Lung (tissue), 12 donors: ENCODE measurements around the gene ALKAL2. TPM values are rescaled to one million over a fixed set of nuclear protein-coding genes. Genes with fewer than 3 reads are reported as not detected.

Experiments
- ATAC-seq: fragments of 200-7000 bp; cut with Tn5 transposase; one replicate; pipeline ENCODE4 v1.9.1; 2020; ENCODE audit warnings: moderate number of reproducible peaks; ENCODE audit not compliant: insufficient read depth, low FRiP score
- DNase-seq, 3 donors: peaks; one replicate each; pipeline ENCODE4 v3.0.0-alpha.2; 2013 to 2017
- H3K27ac ChIP-seq, 2 donors: one replicate each; pipeline ENCODE4 v1.5.1; 2013; ENCODE audit warnings: mild to moderate bottlenecking in 2 of 2, moderate library complexity in 2 of 2, control low read depth in 1 of 2, inconsistent platforms in 1 of 2, low read depth in 1 of 2, low read length in 1 of 2
- H3K27me3 ChIP-seq, 3 donors: one replicate each; pipeline ENCODE4 v1.5.1; 2013; ENCODE audit warnings: low read length in 2 of 3; ENCODE audit not compliant: control insufficient read depth in 3 of 3, insufficient read depth in 3 of 3
- H3K36me3 ChIP-seq, 4 donors: one replicate each; pipeline ENCODE4 v1.5.1; 2013; ENCODE audit warnings: low read length in 4 of 4, mild to moderate bottlenecking in 1 of 4, moderate library complexity in 1 of 4; ENCODE audit not compliant: control insufficient read depth in 4 of 4, insufficient read depth in 4 of 4
- H3K4me1 ChIP-seq, 5 donors: one replicate each; pipeline ENCODE4 v1.5.1; 2013; ENCODE audit warnings: low read length in 5 of 5, mild to moderate bottlenecking in 2 of 5, moderate library complexity in 1 of 5; ENCODE audit not compliant: control insufficient read depth in 5 of 5, insufficient read depth in 5 of 5
- H3K4me3 ChIP-seq: one replicate; pipeline ENCODE4 v1.5.1; 2013; ENCODE audit warnings: mild to moderate bottlenecking, control low read depth, moderate library complexity
- H3K9ac ChIP-seq, 2 donors: one replicate each; pipeline ENCODE4 v1.5.1; 2013; ENCODE audit warnings: low read length in 2 of 2, control low read depth in 1 of 2; ENCODE audit not compliant: insufficient read depth in 1 of 2
- H3K9me3 ChIP-seq, 4 donors: one replicate each; pipeline ENCODE4 v1.5.1; 2013; ENCODE audit warnings: low read length in 3 of 4, mild to moderate bottlenecking in 1 of 4, moderate library complexity in 1 of 4; ENCODE audit not compliant: control insufficient read depth in 4 of 4, insufficient read depth in 3 of 4
- WGBS, 2 donors: extraction: QIAGEN DNeasy Blood & Tissue Kit; methylation state at CpG; one replicate each; pipeline ENCODE4 v1.1.7; 2013; 5-methylcytosine and 5-hydroxymethylcytosine counted together
- polyA plus RNA-seq, 2 donors: library from polyadenylated mRNA; stranded (reverse); fragments of 200-250 nt; gene quantifications; one replicate each; pipeline ENCODE4 v1.2.1, GENCODE V29; 2013
- total RNA-seq, 2 donors: library from RNA; depleted of rRNA in 1 of 2; stranded (reverse); fragments of >200 nt in 1 of 2; gene quantifications; one replicate each; pipeline ENCODE4 v1.2.1, GENCODE V29; 2014 to 2021
- TF ChIP-seq, protein P1 (sequence below): IDR thresholded peaks from 2 replicates; pipeline ENCODE4 v1.5.1; 2012; ENCODE audit warnings: mild to moderate bottlenecking; ENCODE audit errors: control extremely low read depth, extremely low read depth
- donor health status: control.
- donor health status: control.
- donor health status: Bipolar disorder and iron deficiency.
- donor health status: healthy.
- donor health status: DM: yes; HTN: yes; CAD: no.

The ALKAL2 gene
- total and polyA plus RNA-seq, 4 donors = 13.4 to 31.3 (median 19.1) TPM

- H3K9me3 ChIP-seq = peaks cover 0 to 3% (median 0%) of the 10 kb centered on the region in 4 donors
- no peak for DNase-seq
- H3K9ac ChIP-seq = no peak overlapping the region
- no peak overlapping the region for H3K27ac ChIP-seq
- TF ChIP-seq, protein P1, sequence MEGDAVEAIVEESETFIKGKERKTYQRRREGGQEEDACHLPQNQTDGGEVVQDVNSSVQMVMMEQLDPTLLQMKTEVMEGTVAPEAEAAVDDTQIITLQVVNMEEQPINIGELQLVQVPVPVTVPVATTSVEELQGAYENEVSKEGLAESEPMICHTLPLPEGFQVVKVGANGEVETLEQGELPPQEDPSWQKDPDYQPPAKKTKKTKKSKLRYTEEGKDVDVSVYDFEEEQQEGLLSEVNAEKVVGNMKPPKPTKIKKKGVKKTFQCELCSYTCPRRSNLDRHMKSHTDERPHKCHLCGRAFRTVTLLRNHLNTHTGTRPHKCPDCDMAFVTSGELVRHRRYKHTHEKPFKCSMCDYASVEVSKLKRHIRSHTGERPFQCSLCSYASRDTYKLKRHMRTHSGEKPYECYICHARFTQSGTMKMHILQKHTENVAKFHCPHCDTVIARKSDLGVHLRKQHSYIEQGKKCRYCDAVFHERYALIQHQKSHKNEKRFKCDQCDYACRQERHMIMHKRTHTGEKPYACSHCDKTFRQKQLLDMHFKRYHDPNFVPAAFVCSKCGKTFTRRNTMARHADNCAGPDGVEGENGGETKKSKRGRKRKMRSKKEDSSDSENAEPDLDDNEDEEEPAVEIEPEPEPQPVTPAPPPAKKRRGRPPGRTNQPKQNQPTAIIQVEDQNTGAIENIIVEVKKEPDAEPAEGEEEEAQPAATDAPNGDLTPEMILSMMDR = no peak
- H3K36me3 ChIP-seq = peaks cover 0 to 3% (median 1%) of the 10 kb centered on the region in 4 donors
- no peak for ATAC-seq
- no peak overlapping the region for H3K4me3 ChIP-seq
- H3K4me1 ChIP-seq = peaks cover 0 to 16% (median 7%) of the 10 kb centered on the region in 5 donors
- 97 to 100% methylated on average over 2 of the region's 2 CpGs for WGBS, 2 donors
- H3K27me3 ChIP-seq = no peaks in the 10 kb centered on the region
Measured at GRCh38 chr2:257842-258241, 30.0 kb downstream of the ALKAL2 start.

DNA sequence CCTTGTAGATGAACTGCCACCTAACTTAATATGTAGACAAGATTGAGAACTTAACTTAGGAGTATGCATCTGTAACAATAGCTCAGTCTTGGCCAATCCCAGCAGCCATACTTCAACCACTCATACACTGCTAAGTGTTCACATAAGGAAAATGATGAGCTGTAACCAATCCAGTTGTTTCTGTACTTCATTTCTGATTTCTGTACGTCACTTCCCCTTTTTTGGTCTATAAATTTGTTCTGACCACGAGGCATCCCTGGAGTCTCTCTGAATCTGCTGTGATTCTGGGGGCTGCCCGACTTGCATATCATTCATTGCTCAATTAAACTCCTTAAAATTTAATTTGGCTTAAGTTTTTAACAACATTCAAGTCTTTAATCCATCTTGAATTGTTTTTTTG lies 30.5 kb downstream of the ALKAL2 start:
- peaks cover 0 to 3% (median 0%) of the 10 kb centered on the region in 4 donors for H3K9me3 ChIP-seq
- H3K27ac ChIP-seq = no peak overlapping the region
- H3K27me3 ChIP-seq = no peaks in the 10 kb centered on the region
- TF ChIP-seq, protein P1 = no peak
- WGBS, 2 donors = 68 to 83% methylated on average over 3 of the region's 3 CpGs
- DNase-seq (no peak), ATAC-seq (no peak)
- no peak overlapping the region for H3K4me3 ChIP-seq
- no peak overlapping the region for H3K9ac ChIP-seq
- H3K4me1 ChIP-seq = peaks cover 0 to 15% (median 7%) of the 10 kb centered on the region in 5 donors
- H3K36me3 ChIP-seq = peaks cover 0 to 3% (median 1%) of the 10 kb centered on the region in 4 donors

DNA sequence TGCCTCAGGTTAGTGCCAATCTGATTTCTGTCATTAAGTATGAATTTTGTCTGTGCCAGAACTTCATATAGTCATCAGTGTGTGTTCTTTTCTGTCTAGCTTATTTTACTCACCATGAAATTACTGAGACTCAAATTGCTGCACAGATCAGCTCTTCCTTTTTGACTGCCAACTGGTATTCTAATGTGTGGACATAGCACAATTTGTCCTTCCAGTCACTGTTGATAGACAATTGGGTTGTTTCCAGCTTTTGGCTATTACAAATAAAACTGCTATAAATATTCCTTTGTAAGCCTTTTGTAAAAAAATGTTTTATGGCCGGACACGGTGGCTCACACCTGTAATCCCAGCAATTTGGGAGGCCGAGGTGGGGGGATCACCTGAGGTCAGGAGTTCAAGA lies 31.8 kb downstream of the ALKAL2 start:
- peaks cover 0 to 11% (median 6%) of the 10 kb centered on the region in 5 donors for H3K4me1 ChIP-seq
- no peak overlapping the region for H3K4me3 ChIP-seq
- H3K27me3 ChIP-seq = no peaks in the 10 kb centered on the region
- TF ChIP-seq, protein P1 = no peak
- ATAC-seq (no peak), DNase-seq (no peak)
- peaks cover 0 to 3% (median 0%) of the 10 kb centered on the region in 4 donors for H3K9me3 ChIP-seq
- H3K36me3 ChIP-seq = peaks cover 3 to 11% (median 4%) of the 10 kb centered on the region in 4 donors
- no peak overlapping the region for H3K9ac ChIP-seq
- WGBS, 2 donors = 75 to 90% methylated on average over 3 of the region's 3 CpGs
- H3K27ac ChIP-seq = no peak overlapping the region

DNA sequence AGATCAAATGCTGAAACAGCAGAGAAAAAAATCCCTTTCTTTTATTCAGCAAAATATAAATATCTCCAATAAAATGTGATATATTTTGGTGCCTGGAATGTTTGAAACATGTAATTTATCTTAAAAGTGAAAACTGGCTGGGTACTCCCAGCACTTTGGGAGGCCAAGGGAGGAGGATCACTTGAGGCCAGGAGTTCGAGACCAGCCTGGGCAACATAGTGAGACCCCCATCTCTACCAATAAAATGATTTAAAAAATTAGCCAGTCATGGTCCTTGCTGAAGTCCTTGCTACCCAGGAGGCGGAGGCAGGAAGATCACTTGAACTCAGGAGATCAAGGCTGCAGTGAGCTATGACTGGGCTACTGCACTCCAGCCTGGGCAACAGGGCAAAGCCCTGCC lies 32.7 kb downstream of the ALKAL2 start:
- no peak overlapping the region for H3K27ac ChIP-seq
- WGBS, 2 donors = 97 to 98% methylated on average over 2 of the region's 2 CpGs
- no peak overlapping the region for H3K4me3 ChIP-seq
- H3K4me1 ChIP-seq = peaks cover 0 to 2% (median under 1%) of the 10 kb centered on the region in 5 donors
- ATAC-seq (no peak), DNase-seq (no peak)
- H3K9me3 ChIP-seq = peaks cover 0 to 3% (median 0%) of the 10 kb centered on the region in 4 donors
- H3K36me3 ChIP-seq = peaks cover 0 to 12% (median 3%) of the 10 kb centered on the region in 4 donors
- H3K9ac ChIP-seq = no peak overlapping the region
- no peaks in the 10 kb centered on the region for H3K27me3 ChIP-seq
- TF ChIP-seq, protein P1 = no peak
